ENCODE measurements around the gene MAP7D3. TPM values are rescaled to one million over a fixed set of nuclear protein-coding genes. Genes with fewer than 3 reads are reported as not detected.

Gene MAP7D3
- total RNA-seq, 4 donors from 2014 or later: 4.3 to 10.2 (median 7.6) TPM

DNA sequence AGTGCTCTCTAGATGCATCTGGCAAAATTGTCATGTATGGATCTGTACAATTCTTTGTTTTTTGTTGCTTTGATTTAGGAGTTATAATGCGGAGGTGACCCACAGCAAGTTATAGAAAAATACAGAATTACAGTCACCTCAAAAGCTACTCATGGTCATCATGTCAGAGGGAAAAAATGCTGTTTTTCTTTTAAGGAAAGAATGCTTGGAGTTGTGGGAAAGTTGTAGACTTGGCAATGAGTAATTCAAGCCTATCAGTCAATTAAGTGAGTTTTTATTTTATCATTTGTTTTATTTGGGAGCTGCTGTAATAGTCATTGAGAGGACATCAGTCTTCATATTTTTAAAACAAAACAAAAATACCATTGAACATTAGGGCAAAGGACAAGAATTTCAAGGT, 87.5 kb downstream of the MAP7D3 start:
- Histone ChIP-seq H3K27me3 (no peaks in the 10 kb centered on the region), H3K4me3 (no peak overlapping the region), H3K4me1 (peaks cover 6% of the 10 kb centered on the region), H3K27ac (no peak overlapping the region), H3K36me3 (no peaks in the 10 kb centered on the region), H3K9me3 (no peaks in the 10 kb centered on the region)
- no peak for TF ChIP-seq EP300 (IDR thresholded peaks at IDR 0.05)
- TF ChIP-seq POLR2AphosphoS5 (IDR thresholded peaks at IDR 0.05): no peak
- TF ChIP-seq POLR2A (IDR thresholded peaks at IDR 0.05): no peak
- 79% methylated on average over 1 of the region's 1 CpG for WGBS
- DNase-seq (ENCODE audit: low spot score in 2 of 2): no peak

Other genes with a start within 250 kb of the MAP7D3 start
- 100 to 1,000 TPM in 2 of 4 donors, 10 to 100 TPM in 2; 64.1 to 225 (median 86.5) TPM for gene FHL1, start 103.9 kb downstream of the MAP7D3 start, total RNA-seq
- not detected for gene ADGRG4, start 49.6 kb upstream of the MAP7D3 start, total RNA-seq
- not detected for gene BRS3, start 236.5 kb upstream of the MAP7D3 start, total RNA-seq
- gene HTATSF1, start 246.2 kb upstream of the MAP7D3 start, total RNA-seq: 10 to 100 TPM; 32.6 to 49.1 (median 46.7) TPM

Data from suprapubic skin (tissue), 4 donors.